HG03575 (cell line): ENCODE results near the gene ELP4.

Source experiments
- ATAC-seq: cut with Tn5 transposase; IDR thresholded peaks from one replicate; pipeline ENCODE4 v1.9.1; 2021; ENCODE audit not compliant: unreplicated experiment, insufficient number of reproducible peaks, low FRiP score; ENCODE audit errors: extremely low read depth

The ELP4 gene

GRCh38 chr11:31747581-31747980 is 238.0 kb downstream of the ELP4 start:
- no peak for ATAC-seq

GRCh38 chr11:31757260-31757835 is 247.8 kb downstream of the ELP4 start:
- no peak for ATAC-seq

GRCh38 chr11:31761636-31762035 is 252.1 kb downstream of the ELP4 start:
- no peak for ATAC-seq

GRCh38 chr11:31763296-31763695 is 253.7 kb downstream of the ELP4 start:
- ATAC-seq, result no peak

DNA sequence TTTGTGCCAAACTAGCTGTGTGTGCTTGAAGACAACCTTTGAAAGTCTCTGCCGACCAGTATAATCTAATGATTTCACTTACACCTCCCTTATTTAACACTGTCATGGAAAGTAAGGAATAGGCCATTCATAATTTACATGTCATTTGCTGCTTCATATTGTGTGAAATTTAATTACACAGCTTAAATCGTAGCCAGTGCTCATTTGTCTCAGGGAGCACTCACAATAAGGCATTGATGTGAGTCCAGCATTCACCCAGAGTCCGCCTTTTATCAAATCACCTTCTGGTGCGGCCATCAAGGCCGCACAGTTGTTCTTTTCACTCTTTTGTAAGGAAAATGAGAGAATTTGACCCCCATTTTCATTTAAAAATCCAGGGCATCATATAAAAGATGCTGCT is 254.7 kb downstream of the ELP4 start:
- ATAC-seq, result no peak

GRCh38 chr11:31764766-31765165 is 255.2 kb downstream of the ELP4 start:
- ATAC-seq, result no peak

DNA sequence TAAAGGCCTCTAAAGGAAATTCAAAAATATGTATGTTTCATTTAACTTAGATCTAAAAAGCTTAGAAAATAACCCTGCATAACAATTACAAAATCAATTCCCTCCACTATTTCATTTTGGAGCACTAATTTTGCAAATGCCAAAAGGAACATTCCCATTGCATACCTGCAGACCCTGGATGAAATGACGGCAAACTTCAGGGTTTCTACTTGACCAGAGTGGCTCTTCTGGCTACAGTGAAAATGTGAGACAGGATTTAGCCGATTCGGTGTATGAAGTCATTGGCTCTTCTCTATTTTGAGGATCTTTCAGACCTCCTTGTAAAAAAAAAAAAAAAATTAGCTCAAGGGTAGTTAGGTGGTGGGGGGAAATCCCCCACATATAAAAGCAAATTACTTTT is 257.5 kb downstream of the ELP4 start:
- ATAC-seq, result no peak

GRCh38 chr11:31767685-31768084 is 258.1 kb downstream of the ELP4 start:
- ATAC-seq, result no peak

- ATAC-seq, result no peak
Measured at GRCh38 chr11:31768749-31769640, 259.4 kb downstream of the ELP4 start.

DNA sequence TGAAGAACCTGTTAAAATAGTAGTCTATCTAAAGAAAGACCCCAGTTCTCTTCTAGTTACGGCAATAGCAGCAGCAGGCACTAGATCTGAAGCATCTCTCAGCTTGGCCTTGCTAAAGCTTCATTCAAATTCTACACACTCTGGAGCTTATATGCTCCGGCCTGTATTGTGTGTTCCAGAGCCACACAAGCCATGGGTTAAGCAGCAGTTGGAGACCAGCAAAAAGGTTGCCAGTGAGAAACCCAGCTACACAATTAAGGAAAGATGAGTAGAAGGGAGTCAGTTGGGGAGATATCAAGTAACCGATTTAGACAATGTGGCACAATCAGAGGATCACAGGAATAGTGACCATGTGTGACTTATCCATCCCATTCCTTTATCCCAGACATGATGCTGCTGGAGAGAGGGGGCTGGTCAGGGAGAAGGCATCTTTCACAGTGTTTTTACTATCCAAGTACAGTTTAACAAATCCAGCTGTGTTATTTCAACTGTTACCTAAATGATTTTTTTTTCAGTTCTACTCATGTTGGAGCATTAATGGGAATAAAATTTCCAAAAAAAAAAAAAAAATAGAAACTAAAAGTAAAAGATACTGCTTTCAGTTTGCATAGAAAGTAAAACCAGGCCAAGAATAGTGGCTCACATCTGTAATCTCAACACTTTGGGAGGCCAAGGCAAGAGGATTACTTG is 260.6 kb downstream of the ELP4 start:
- no peak for ATAC-seq

GRCh38 chr11:31772412-31772811 is 262.8 kb downstream of the ELP4 start:
- ATAC-seq, result no peak

- ATAC-seq, result no peak
Measured at GRCh38 chr11:31779374-31779791, 269.8 kb downstream of the ELP4 start.

GRCh38 chr11:31780078-31780477 is 270.5 kb downstream of the ELP4 start:
- no peak for ATAC-seq

GRCh38 chr11:31780480-31780971 is 271.0 kb downstream of the ELP4 start:
- ATAC-seq, result no peak

DNA sequence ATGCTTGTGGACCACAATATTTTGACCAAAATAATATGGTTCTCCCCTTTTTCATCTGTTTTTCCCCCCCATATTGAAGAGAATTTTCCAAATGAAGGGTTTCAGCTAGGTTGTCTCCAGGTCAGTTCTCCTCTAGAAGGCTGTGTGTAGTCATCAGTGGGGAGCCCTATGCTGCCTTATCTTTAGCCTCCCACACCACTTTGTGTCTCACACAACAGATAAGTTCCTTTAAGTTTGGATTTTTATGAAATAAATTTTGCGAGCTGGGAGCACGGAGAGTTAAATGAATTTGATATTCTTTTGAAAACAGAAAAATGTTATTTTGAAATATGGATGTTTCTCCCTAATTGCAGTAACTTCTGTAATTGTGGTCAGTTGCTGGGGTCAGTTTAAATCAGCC is 272.7 kb downstream of the ELP4 start:
- ATAC-seq, result no peak

DNA sequence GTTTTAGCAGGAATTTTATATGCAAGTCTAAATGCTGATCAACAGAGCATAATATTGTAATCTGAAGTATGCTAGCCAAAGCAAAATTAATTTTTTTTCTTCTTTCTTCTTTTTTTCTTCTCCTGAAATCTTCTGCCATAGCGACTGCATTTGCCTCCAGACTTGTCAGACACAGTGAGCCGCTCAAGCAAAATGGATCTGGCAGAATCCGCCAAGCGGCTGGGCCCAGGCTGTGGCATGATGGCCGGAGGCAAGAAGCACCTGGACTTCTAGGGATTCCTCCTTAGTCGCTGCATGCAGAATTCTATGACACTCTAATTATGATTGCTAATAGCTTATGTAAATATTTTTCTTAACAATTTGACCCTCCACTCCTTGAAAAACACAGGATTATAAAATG is 273.7 kb downstream of the ELP4 start:
- ATAC-seq, result no peak

DNA sequence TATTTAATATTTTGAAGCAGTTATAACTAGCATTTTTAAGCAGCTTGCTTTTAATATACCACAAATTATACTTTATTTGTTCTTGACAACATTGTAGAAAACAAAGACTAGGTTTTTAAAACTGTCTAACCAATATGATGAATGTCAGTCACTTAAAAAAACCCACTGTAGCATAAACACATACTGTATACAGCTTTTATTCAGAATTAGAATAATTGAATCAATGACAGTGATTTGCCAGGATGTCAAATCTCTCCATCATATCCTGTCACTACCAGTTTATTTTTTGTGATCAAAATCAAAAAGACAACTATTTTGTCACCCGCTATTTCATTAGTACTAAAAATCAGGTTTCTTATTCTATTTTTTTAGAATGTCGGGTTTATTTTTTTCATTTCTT is 275.0 kb downstream of the ELP4 start:
- ATAC-seq, result no peak

DNA sequence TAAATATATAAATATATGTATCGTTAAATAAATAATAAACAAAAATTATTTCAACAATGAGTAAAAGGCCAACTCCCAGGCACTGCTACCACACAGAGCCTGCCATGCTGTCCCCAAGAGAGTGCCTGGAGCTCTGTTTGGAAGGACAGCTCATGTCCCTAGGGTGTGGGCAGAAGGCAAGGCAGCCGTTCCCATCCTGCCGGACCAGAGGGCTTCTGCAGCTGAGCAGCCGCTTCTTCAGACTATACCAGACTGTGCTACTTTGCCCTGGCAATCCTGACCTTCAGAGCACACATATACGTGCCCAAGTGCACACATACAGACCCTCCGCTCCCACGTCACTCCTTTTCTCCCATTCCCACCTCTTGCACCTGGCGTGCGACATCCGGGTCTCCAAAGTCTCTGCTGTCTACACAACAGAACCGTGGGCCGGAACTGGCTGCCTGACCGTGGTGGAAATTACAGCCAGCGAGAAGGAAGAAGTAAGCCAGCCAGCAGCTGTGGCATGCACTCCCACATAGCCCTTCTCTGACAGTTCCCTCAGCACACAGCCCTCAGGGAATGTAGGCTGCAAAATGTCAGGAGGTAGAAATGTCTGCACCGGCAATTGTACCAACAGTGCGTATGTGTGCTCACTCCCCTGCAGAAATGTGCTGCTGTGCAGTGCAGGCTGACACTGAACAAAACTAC is 277.6 kb downstream of the ELP4 start:
- ATAC-seq, result no peak

DNA sequence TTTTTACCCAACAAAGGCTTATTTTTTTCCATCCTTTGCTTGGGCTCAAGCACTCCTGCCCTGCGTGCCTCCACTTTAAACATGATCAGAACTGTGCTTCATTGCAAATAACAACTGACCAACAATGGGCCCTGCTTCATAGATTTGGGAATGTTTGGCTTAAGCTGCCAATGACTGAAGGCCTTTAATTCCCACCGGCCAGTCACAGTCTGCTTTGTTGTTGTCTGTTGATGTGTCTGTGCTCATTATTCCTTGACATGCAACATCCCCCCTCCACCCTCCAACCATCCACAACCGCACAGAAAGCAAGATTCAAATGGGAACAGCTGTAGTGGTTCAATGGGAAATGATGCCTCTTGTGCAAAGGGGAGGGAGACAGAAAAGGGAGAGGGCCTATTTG is 278.5 kb downstream of the ELP4 start:
- no peak for ATAC-seq
